ENCODE data around the gene CRYBA4.

Gene CRYBA4

DNA sequence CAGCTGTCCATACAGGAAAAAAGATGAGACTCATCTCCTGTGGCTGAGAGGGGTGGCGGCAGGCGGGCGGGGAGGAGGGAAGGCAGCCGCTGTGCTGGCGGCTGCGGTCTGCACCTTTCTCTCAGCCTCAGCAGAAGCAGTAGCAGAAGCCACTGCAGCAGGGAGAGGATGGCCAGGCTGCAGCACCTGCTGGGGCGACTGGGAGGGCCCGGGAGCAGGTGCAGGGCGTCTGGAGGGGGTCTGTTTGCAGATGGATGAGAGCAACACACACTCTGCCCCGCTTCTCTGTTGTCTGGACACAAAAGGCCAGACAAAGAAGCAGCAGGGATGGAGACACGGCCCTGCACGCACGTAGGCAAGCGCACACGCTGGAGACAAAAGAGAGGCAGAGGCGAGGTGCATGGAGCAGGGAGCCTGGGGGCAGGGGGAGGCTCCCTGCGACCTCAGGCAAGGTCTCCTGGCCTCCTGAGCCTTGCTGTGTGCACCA, 26.3 kb downstream of the CRYBA4 start:
- TF ChIP-seq, protein P1, sequence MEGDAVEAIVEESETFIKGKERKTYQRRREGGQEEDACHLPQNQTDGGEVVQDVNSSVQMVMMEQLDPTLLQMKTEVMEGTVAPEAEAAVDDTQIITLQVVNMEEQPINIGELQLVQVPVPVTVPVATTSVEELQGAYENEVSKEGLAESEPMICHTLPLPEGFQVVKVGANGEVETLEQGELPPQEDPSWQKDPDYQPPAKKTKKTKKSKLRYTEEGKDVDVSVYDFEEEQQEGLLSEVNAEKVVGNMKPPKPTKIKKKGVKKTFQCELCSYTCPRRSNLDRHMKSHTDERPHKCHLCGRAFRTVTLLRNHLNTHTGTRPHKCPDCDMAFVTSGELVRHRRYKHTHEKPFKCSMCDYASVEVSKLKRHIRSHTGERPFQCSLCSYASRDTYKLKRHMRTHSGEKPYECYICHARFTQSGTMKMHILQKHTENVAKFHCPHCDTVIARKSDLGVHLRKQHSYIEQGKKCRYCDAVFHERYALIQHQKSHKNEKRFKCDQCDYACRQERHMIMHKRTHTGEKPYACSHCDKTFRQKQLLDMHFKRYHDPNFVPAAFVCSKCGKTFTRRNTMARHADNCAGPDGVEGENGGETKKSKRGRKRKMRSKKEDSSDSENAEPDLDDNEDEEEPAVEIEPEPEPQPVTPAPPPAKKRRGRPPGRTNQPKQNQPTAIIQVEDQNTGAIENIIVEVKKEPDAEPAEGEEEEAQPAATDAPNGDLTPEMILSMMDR (IDR thresholded peaks at IDR 0.05; ENCODE audit: control insufficient read depth, insufficient read depth, low read depth, low read length, missing control alignments): no peak
- no peak for DNase-seq (ENCODE audit: low read depth)
- H3K4me3 ChIP-seq (ENCODE audit: control insufficient read depth, low read depth, low read length): no peak overlapping the region

DNA sequence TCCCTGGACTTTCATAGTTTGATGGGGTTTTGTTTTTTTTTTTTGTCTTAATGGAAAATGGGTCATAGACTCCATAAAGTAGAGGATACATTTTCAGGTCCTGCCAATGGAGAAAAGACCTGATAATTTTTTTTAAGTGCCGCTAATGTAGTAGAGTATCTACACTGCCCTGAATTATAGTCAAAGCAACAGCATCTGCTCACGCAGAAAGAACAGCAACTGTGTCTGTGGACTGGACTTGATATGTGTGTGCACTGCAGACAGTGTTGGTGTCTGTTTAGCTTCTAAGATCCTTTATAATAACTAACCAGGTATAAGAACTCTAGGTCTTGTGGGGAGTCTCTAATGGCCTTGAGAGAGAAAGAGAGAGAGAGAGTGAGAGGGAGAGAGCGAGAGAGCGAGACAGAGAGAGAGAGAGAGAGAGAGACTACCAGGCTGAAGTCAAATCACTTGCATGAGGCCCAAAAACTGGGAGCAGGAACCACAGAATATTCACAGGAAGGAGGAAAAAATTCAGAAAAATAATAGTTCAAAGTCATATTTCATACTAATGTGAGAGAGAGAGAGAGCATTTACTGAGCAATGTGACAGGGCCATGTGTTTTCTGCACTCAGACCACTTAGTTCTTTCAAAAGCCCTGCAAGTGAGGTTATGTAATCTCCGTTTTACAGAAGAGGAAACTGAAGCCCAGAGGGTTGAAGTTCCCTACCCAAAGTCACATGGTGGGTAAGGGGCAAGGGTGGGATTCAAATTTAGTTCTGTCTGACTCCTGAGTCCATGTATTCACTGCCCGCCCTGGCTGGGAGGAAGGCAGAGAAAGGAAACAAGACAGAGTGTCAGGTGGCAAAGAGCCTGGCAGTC, 27.0 kb downstream of the CRYBA4 start:
- no peak overlapping the region for H3K4me3 ChIP-seq (ENCODE audit: control insufficient read depth, low read depth, low read length)
- TF ChIP-seq, protein P1 (IDR thresholded peaks at IDR 0.05; ENCODE audit: control insufficient read depth, insufficient read depth, low read depth, low read length, missing control alignments): no peak
- no peak for DNase-seq (ENCODE audit: low read depth)

DNA sequence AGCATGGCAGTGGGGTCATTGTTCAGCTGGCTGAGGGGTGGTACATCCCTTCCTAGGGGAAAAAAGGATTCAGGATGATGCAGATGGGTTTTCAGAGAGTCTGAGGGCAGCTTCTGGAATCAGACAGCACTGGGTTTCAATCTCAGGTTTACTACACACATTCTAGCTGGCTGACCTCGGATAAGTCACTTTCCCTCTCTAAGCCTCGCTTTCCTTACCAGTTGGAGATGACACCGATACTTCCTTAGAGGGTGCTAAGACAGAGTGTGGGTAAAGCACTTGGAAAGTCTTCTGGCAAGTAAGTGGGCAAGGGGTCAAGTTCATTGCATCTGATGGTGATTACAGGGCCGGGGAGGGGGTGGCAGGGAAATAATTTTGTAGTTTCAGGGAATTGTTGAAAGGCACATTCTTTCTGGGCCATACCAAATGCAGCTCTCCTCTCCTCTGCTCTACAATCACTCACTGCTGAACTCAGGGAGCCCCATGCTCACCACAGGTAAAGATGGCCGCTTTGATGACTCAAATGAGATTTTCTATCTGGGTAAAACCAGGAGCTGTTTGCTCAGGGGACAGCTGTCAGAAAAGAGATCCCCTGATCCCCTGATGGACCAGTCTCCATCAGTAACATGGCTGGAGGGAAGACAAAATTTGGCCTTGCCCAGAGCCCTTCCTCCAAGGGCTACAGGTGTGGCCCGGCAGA, 29.1 kb downstream of the CRYBA4 start:
- TF ChIP-seq, protein P1 (IDR thresholded peaks at IDR 0.05; ENCODE audit: control insufficient read depth, insufficient read depth, low read depth, low read length, missing control alignments): no peak
- DNase-seq (ENCODE audit: low read depth): no peak
- H3K4me3 ChIP-seq (ENCODE audit: control insufficient read depth, low read depth, low read length): no peak overlapping the region

DNA sequence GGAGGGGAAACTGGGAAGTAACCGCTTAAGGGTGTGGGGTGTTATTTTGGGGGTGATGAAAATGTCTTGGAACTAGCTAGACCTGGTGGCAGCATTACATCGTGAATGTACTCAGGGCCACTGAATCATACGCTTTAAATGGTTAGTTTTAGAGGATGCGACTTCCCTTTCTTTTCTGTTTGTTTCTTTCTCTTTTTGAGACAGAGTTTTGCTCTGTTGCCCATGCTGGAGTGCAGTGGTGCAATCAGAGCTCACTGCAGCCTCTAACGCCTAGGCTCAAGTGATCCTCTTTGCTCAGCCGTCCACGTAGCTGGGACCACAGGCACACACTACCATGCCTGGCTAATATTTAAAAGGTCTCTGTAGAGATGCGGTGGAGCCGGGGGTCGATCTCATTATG, 30.1 kb downstream of the CRYBA4 start:
- no peak overlapping the region for H3K4me3 ChIP-seq (ENCODE audit: control insufficient read depth, low read depth, low read length)
- TF ChIP-seq, protein P1 (IDR thresholded peaks at IDR 0.05; ENCODE audit: control insufficient read depth, insufficient read depth, low read depth, low read length, missing control alignments): no peak
- DNase-seq (ENCODE audit: low read depth): no peak

DNA sequence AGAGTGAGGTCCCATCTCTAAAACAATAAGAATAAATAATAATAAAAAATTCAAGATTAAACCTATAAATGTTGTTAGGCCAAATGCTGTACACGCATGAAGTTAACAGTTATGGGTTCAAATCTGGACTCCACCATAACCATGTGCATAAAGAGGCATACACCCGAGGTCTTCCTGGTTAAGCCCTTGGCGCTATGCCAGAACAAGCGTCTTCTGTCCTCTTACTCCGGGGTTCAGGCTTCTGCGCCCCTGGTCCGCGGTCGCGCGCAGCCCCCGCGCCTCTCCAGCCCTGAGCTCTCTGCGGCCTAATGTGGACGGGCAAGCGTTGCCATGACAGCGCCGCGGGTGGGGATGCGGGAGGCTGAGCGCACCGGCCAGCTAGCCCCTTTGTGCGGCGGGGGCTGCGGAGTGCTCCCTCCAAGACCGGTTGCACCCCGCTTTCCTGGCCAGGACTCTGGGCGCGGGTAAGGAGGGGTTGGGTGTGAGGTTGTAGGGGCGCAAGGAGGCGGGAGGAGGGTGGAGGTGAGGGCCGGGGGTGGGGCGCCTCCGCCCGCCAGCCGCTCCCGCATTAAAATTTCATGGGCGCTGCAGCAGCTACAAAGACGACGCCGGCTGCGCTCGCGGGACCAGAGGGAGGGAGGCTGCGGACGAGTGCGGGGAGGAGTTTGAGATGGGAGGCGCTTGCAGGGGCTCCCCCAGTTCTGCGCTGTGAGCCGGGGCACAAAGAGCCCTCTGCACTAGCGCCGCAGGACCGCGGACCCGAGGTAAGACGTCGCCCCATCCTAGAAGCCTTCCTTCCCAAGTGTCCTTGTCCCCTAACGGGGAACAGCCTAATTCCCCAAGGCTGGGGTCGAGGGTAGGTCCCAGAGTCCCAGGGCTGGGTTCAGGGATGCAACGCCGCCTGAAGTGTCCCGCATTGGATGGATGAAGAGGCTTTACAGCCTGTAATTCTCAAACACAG, 35.4 kb downstream of the CRYBA4 start, which contains the start of gene MIAT:
Gene MIAT, plus strand, starts transcription at position 698 of the 961 bp plus-strand sequence.
- peak within 1 kb of the TSS; percentile 36 for H3K4me3 ChIP-seq (ENCODE audit: control insufficient read depth, low read depth, low read length)
- no peak for DNase-seq (ENCODE audit: low read depth)

More for the DNA sequence above, 35.4 kb downstream of the CRYBA4 start, which contains the start of gene MIAT:
- TF ChIP-seq, protein P1 (IDR thresholded peaks at IDR 0.05; ENCODE audit: control insufficient read depth, insufficient read depth, low read depth, low read length, missing control alignments): no peak
